22Rv1 (cell line): ENCODE measurements around the gene RFPL2.

Source experiments
- H3K27ac ChIP-seq: fragments of 450-650 bp; 2 replicates; pipeline ENCODE4 v1.5.1; 2017
- CTCF ChIP-seq: fragments of 450-650 bp; IDR thresholded peaks from 2 replicates; pipeline ENCODE4 v1.5.1; 2017; ENCODE audit warnings: mild to moderate bottlenecking
- ZFX ChIP-seq: fragments of 450-650 bp; IDR thresholded peaks from 2 replicates; pipeline ENCODE4 v1.6.1; 2017; ENCODE audit warnings: antibody characterized with exemption, borderline replicate concordance

RFPL2 gene

GRCh38 chr22:32237906-32238305 is 33.0 kb upstream of the RFPL2 start:
- TF ChIP-seq CTCF (no peak), ZFX (no peak)

GRCh38 chr22:32236970-32237369 is 32.1 kb upstream of the RFPL2 start:
- TF ChIP-seq ZFX (no peak), CTCF (no peak)
- no peak overlapping the region for H3K27ac ChIP-seq

More at GRCh38 chr22:32237906-32238305, 33.0 kb upstream of the RFPL2 start:
- no peak overlapping the region for H3K27ac ChIP-seq

GRCh38 chr22:32233091-32233490 is 28.2 kb upstream of the RFPL2 start:
- TF ChIP-seq CTCF: no peak
- TF ChIP-seq ZFX: no peak
- no peak overlapping the region for H3K27ac ChIP-seq

- H3K27ac ChIP-seq: no peak overlapping the region
- TF ChIP-seq ZFX (no peak), CTCF (no peak)
Observed at GRCh38 chr22:32232191-32232830, 27.4 kb upstream of the RFPL2 start.

GRCh38 chr22:32226326-32227104 is 21.6 kb upstream of the RFPL2 start:
- H3K27ac ChIP-seq: no peak overlapping the region

GRCh38 chr22:32222991-32223390 is 18.1 kb upstream of the RFPL2 start:
- no peak overlapping the region for H3K27ac ChIP-seq
- TF ChIP-seq CTCF: no peak
- TF ChIP-seq ZFX: no peak

More at GRCh38 chr22:32226326-32227104, 21.6 kb upstream of the RFPL2 start:
- no peak for TF ChIP-seq CTCF
- TF ChIP-seq ZFX: no peak

- H3K27ac ChIP-seq: no peak overlapping the region
- TF ChIP-seq CTCF (no peak), ZFX (no peak)
Observed at GRCh38 chr22:32219026-32219425, 14.2 kb upstream of the RFPL2 start.
